ENCODE measurements around the gene HGS.

- TF ChIP-seq POLR2A (IDR thresholded peaks at IDR 0.05), result no peak
- TF ChIP-seq CTCF (IDR thresholded peaks at IDR 0.05), result no peak
These were observed 21.8 kb upstream of the HGS start for GRCh38 chr17:81662002-81662401.

Data from body of pancreas (tissue), 4 donors.